Glutamatergic neuron (in vitro differentiated cells): ENCODE data around the gene UBE4B. TPM values are rescaled to one million over a fixed set of nuclear protein-coding genes. Genes with fewer than 3 reads are reported as not detected.
"Not testable (repeated sequence)": the region's sequence is repeated elsewhere in the genome, so short reads cannot be mapped to it uniquely, and the experiment has no call there.

ENCODE experiments used
- DNase-seq: peaks from one replicate; pipeline ENCODE4 v3.0.0; 2022
- H3K27ac Mint-ChIP-seq: one replicate; pipeline ENCODE4 v1.8.0; 2020; ENCODE audit warnings: mild to moderate bottlenecking, mixed read lengths, inconsistent platforms; ENCODE audit not compliant: unreplicated experiment
- H3K27me3 Mint-ChIP-seq: one replicate; pipeline ENCODE4 v1.8.0; 2020; ENCODE audit warnings: mild to moderate bottlenecking, moderate library complexity, mixed read lengths, inconsistent platforms; ENCODE audit not compliant: unreplicated experiment
- H3K36me3 Mint-ChIP-seq: one replicate; pipeline ENCODE4 v1.8.0; 2020; ENCODE audit warnings: mild to moderate bottlenecking, mixed read lengths, inconsistent platforms; ENCODE audit not compliant: unreplicated experiment
- H3K4me1 Mint-ChIP-seq: one replicate; pipeline ENCODE4 v1.8.0; 2020; ENCODE audit warnings: mild to moderate bottlenecking, low read depth, mixed read lengths, inconsistent platforms; ENCODE audit not compliant: unreplicated experiment
- H3K4me3 Mint-ChIP-seq: one replicate; pipeline ENCODE4 v1.8.0; 2020; ENCODE audit warnings: mild to moderate bottlenecking, mixed read lengths, inconsistent platforms; ENCODE audit not compliant: unreplicated experiment
- H3K9me3 Mint-ChIP-seq: one replicate; pipeline ENCODE4 v1.8.0; 2020; ENCODE audit warnings: mild to moderate bottlenecking, moderate library complexity, mixed read lengths, inconsistent platforms; ENCODE audit not compliant: unreplicated experiment
- total RNA-seq: library from RNA; stranded (reverse); fragmentation: NEBNext Ultra II Directional; extraction: Animal tissue kit (Norgen Biotek cat#: 25700); gene quantifications from one replicate; pipeline ENCODE4 v1.2.1, GENCODE V29; 2021; ENCODE audit not compliant: unreplicated experiment
- TF ChIP-seq, protein P1 (sequence below): fragments of 200-600 bp; sonication (generic); IDR thresholded peaks from one replicate; pipeline ENCODE4 v1.5.0; 2021; ENCODE audit not compliant: partially characterized antibody, unreplicated experiment

UBE4B gene
- total RNA-seq, 1 donor from 2014 or later = 94.1 TPM

DNA sequence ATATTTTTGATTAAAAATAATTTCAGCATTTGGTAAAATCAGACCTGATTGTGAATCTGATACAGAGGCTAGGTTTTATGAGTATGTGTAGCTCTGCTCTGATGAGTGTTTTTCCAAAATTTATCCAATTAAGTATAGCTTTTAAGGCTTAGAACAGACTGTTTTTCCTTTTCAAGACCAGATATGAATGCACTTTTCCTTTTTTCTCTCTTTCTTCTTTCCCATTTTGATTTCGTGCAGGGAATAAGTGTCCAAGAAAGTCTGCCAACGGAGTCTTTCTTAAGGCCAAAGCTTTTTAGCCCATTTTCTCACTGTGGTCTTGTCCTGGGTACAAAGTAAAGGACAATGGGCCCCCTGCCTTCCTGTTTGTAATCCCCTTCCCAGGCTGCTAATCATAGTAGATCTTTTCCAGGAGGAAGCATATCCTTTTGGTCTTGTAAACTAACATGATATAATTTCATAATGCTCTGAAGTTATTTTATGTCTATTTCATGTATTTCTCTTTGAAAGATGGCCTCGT, 180.5 kb downstream of the UBE4B start:
- DNase-seq = no peak
- peaks cover 13% of the 10 kb centered on the region for H3K9me3 Mint-ChIP-seq
- H3K4me3 Mint-ChIP-seq = peak overlapping the region; percentile 87
- H3K4me1 Mint-ChIP-seq = peaks cover 22% of the 10 kb centered on the region
- H3K36me3 Mint-ChIP-seq = no peaks in the 10 kb centered on the region
- TF ChIP-seq, protein P1, sequence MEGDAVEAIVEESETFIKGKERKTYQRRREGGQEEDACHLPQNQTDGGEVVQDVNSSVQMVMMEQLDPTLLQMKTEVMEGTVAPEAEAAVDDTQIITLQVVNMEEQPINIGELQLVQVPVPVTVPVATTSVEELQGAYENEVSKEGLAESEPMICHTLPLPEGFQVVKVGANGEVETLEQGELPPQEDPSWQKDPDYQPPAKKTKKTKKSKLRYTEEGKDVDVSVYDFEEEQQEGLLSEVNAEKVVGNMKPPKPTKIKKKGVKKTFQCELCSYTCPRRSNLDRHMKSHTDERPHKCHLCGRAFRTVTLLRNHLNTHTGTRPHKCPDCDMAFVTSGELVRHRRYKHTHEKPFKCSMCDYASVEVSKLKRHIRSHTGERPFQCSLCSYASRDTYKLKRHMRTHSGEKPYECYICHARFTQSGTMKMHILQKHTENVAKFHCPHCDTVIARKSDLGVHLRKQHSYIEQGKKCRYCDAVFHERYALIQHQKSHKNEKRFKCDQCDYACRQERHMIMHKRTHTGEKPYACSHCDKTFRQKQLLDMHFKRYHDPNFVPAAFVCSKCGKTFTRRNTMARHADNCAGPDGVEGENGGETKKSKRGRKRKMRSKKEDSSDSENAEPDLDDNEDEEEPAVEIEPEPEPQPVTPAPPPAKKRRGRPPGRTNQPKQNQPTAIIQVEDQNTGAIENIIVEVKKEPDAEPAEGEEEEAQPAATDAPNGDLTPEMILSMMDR = no peak
- H3K27me3 Mint-ChIP-seq = peaks cover 16% of the 10 kb centered on the region
- peak overlapping the region; percentile 53 for H3K27ac Mint-ChIP-seq

DNA sequence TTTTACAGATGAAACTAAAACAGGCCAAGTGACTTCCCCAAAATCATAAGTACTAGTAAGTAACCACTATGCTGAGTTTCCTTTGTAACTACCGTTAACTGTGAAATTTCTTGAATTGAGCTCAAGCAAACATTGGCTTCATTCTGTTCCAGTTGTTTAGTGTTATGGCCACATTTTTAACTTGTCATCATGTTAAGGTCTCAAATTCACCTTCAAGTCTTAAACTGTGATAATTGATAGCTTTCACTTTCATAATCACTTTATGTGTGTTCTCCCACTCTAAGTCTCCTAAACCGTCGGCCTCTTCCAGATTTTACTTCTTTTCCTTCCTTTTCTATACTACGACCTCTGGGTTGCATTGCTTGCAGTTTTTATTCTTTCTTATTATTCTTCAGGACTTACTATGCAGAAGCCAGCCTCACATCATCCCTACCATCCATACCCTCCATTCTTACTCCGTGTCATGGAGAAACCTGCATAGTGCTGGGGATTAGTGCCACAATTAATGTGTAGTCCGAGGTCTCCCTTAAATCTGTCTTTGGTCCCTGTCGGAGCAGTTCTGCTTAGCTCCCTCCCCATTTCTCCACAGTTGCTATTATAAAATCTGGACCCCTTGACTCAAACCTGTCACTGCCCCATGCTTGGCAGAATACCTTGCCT, 183.5 kb downstream of the UBE4B start:
- no peak for DNase-seq
- Mint-ChIP-seq H3K36me3 (no peaks in the 10 kb centered on the region), H3K27ac (no peak overlapping the region), H3K27me3 (peaks cover 9% of the 10 kb centered on the region), H3K4me3 (no peak overlapping the region), H3K9me3 (peaks cover 13% of the 10 kb centered on the region), H3K4me1 (peaks cover 20% of the 10 kb centered on the region)
- TF ChIP-seq, protein P1 = no peak

DNA sequence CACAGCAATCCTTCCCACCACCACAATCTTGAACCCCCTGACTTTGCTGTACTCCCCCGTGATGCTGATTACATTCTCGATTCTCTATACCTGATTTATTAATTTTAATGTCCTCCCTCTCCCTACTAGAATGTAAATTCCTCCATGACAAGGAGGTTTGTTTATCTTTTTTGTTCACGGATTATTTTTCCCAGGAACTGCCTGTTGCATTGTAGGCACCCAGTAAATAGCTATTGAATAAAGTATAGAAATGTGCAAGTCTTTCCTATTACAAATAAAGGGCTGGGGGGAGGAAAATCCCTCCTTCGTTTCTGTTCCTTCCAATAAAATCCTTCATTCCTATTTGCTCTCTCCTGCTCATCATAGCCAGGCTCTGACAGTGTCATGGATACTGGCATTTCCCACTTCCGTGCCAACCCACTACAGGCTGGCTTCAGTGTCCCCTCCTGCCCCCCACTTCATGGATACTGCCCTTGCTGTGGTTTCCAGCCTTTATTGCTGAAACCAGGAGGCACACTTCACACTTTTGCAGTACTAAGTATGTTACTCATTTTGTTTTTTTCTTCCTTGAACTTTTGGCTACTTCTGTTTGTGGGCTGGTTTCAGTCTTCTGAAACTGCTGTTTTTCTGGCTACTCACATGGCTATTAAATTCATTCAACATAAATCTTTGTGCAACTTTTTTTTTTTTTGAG, 185.1 kb downstream of the UBE4B start:
- Mint-ChIP-seq H3K27me3 (peaks cover 2% of the 10 kb centered on the region), H3K9me3 (peaks cover 5% of the 10 kb centered on the region)

DNA sequence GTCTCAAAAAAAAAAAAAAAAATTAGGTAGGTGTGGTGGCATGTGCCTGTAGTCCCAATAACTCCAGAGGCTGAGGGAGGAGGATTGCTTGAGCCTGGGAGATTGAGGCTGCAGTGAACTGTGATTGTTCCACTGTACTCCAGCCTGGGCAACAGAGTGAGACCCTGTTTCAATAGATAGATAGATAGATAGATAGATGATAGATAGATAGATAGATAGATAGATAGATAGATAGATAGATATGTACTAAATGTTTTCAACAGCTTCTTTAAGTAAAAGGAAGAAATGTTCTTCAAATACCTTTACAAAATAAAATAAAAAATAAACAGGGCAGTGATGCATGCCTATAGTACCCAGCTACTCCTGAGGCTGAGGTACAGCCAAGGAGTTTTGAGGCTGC, 187.4 kb downstream of the UBE4B start:
- H3K27ac Mint-ChIP-seq = no peak overlapping the region
- peaks cover 5% of the 10 kb centered on the region for H3K9me3 Mint-ChIP-seq

More for the DNA sequence above, 185.1 kb downstream of the UBE4B start:
- DNase-seq = no peak
- Mint-ChIP-seq H3K36me3 (no peaks in the 10 kb centered on the region), H3K4me3 (no peak overlapping the region), H3K27ac (no peak overlapping the region), H3K4me1 (peaks cover 17% of the 10 kb centered on the region)
- TF ChIP-seq, protein P1 = no peak

DNA sequence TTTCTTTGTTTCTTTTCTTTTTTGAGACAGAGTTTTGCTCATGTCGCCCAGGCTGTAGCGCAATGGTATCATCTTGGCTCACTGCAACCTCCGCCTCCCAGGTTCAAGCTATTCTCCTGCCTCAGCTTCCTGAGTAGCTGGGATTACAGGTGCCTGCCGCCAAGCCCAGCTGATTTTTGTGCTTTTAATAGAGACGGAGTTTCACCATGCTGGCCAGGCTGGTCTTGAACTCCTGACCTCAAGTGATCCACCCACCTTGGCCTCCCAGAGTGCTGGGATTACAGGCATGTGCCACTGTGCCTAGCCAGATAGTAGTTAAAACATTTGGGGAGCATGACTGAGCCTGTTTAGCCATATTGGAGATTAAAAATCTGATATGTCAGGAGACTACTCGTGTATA, 187.9 kb downstream of the UBE4B start:
- H3K4me1 Mint-ChIP-seq, H3K9me3 Mint-ChIP-seq, H3K27ac Mint-ChIP-seq, DNase-seq, H3K27me3 Mint-ChIP-seq, H3K4me3 Mint-ChIP-seq, H3K36me3 Mint-ChIP-seq: not testable (repeated sequence)

More for the DNA sequence above, 187.4 kb downstream of the UBE4B start:
- H3K27me3 Mint-ChIP-seq = no peaks in the 10 kb centered on the region
- no peak overlapping the region for H3K4me3 Mint-ChIP-seq
- no peak for DNase-seq
- H3K36me3 Mint-ChIP-seq = no peaks in the 10 kb centered on the region
- peaks cover 9% of the 10 kb centered on the region for H3K4me1 Mint-ChIP-seq
- TF ChIP-seq, protein P1 = no peak
